NCI-H1105 treated with DMSO at 0.1 percent for 48 hours (cell line): ENCODE measurements around the gene TPSB2.
"Not testable (repeated sequence)": the region's sequence is repeated elsewhere in the genome, so short reads cannot be mapped to it uniquely, and the experiment has no call there.

ENCODE experiments used
- DNase-seq: peaks from one replicate; lab custom pipeline; 2025; lab: John Stamatoyannopoulos, UW

TPSB2 gene

GRCh38 chr16:1261131-1261892 is 31.3 kb upstream of the TPSB2 start:
- DNase-seq: no peak

GRCh38 chr16:1260101-1260680 is 30.2 kb upstream of the TPSB2 start:
- no peak for DNase-seq

GRCh38 chr16:1259760-1260068 is 29.7 kb upstream of the TPSB2 start:
- no peak for DNase-seq

- DNase-seq: peak; percentile 12
These were observed 29.1 kb upstream of the TPSB2 start for GRCh38 chr16:1258906-1259759.

- no peak for DNase-seq
These were observed 28.2 kb upstream of the TPSB2 start for GRCh38 chr16:1258225-1258600.

GRCh38 chr16:1257561-1258224 is 27.7 kb upstream of the TPSB2 start:
- no peak for DNase-seq

GRCh38 chr16:1256874-1257322 is 26.9 kb upstream of the TPSB2 start:
- no peak for DNase-seq

GRCh38 chr16:1256296-1256873 is 26.4 kb upstream of the TPSB2 start:
- DNase-seq: not testable (repeated sequence)

- DNase-seq: not testable (repeated sequence)
These were observed 25.5 kb upstream of the TPSB2 start, which contains the start of gene TPSD1 for GRCh38 chr16:1255276-1256122. TPSD1 (plus strand) TSS chr16:1256069; CDS start chr16:1256281, 212 bp downstream.

- not testable (repeated sequence) for DNase-seq
These were observed 24.8 kb upstream of the TPSB2 start for GRCh38 chr16:1254821-1255220.

- DNase-seq: not testable (repeated sequence)
These were observed 23.8 kb upstream of the TPSB2 start for GRCh38 chr16:1253701-1254364.

- not testable (repeated sequence) for DNase-seq
These were observed 19.2 kb upstream of the TPSB2 start for GRCh38 chr16:1249031-1249755.

GRCh38 chr16:1247903-1248537 is 18.0 kb upstream of the TPSB2 start:
- DNase-seq: not testable (repeated sequence)

- no peak for DNase-seq
These were observed 15.6 kb upstream of the TPSB2 start for GRCh38 chr16:1245452-1246020.

- DNase-seq: no peak
These were observed 14.9 kb upstream of the TPSB2 start for GRCh38 chr16:1244881-1245280.

- not testable (repeated sequence) for DNase-seq
These were observed 14.2 kb upstream of the TPSB2 start for GRCh38 chr16:1243907-1244850.

GRCh38 chr16:1243363-1243762 is 13.4 kb upstream of the TPSB2 start:
- DNase-seq: not testable (repeated sequence)

GRCh38 chr16:1241081-1241480 is 11.1 kb upstream of the TPSB2 start:
- DNase-seq: not testable (repeated sequence)
